NCI-H146 (cell line): ENCODE results near the gene SNRPA1.

Source experiments
- DNase-seq: peaks from one replicate; lab custom pipeline; 2025; lab: John Stamatoyannopoulos, UW

The SNRPA1 gene

GRCh38 chr15:101318839-101319238, 23.8 kb upstream of the SNRPA1 start:
- DNase-seq = no peak

- no peak for DNase-seq
Observed at GRCh38 chr15:101318147-101318819, 23.2 kb upstream of the SNRPA1 start.

GRCh38 chr15:101317336-101317872, 22.4 kb upstream of the SNRPA1 start:
- DNase-seq = no peak

- no peak for DNase-seq
Observed at GRCh38 chr15:101316529-101316928, 21.5 kb upstream of the SNRPA1 start.

- no peak for DNase-seq
Observed at GRCh38 chr15:101315736-101316135, 20.7 kb upstream of the SNRPA1 start.

- no peak for DNase-seq
Observed at GRCh38 chr15:101314336-101315125, 19.5 kb upstream of the SNRPA1 start.

GRCh38 chr15:101313041-101313761, 18.2 kb upstream of the SNRPA1 start:
- peak; percentile 65 for DNase-seq

- no peak for DNase-seq
Observed at GRCh38 chr15:101310508-101310907, 15.5 kb upstream of the SNRPA1 start.

- no peak for DNase-seq
Observed at GRCh38 chr15:101310161-101310480, 15.1 kb upstream of the SNRPA1 start.

GRCh38 chr15:101309436-101310160, 14.6 kb upstream of the SNRPA1 start:
- no peak for DNase-seq

- peak; percentile 90 for DNase-seq
Observed at GRCh38 chr15:101308604-101309435, 13.8 kb upstream of the SNRPA1 start.

- DNase-seq = peak; percentile 16
Observed at GRCh38 chr15:101307897-101308603, 13.0 kb upstream of the SNRPA1 start.

- peak; percentile 80 for DNase-seq
Observed at GRCh38 chr15:101307048-101307896, 12.2 kb upstream of the SNRPA1 start.

GRCh38 chr15:101306341-101307047, 11.4 kb upstream of the SNRPA1 start:
- DNase-seq = no peak

GRCh38 chr15:101305820-101306255, 10.8 kb upstream of the SNRPA1 start:
- no peak for DNase-seq

- DNase-seq = no peak
Observed at GRCh38 chr15:101303408-101303807, 8.4 kb upstream of the SNRPA1 start.

- DNase-seq = no peak
Observed at GRCh38 chr15:101296418-101297405, 1.7 kb upstream of the SNRPA1 start.
